GM12874 (cell line): ENCODE results near the gene CERCAM.

Source experiments
- TF ChIP-seq, protein P1 (sequence below): IDR thresholded peaks from 2 replicates; pipeline ENCODE4 v1.5.1; 2011; ENCODE audit warnings: low read depth, mild to moderate bottlenecking, control low read depth, low read length, moderate library complexity; ENCODE audit not compliant: insufficient read depth

CERCAM gene

DNA sequence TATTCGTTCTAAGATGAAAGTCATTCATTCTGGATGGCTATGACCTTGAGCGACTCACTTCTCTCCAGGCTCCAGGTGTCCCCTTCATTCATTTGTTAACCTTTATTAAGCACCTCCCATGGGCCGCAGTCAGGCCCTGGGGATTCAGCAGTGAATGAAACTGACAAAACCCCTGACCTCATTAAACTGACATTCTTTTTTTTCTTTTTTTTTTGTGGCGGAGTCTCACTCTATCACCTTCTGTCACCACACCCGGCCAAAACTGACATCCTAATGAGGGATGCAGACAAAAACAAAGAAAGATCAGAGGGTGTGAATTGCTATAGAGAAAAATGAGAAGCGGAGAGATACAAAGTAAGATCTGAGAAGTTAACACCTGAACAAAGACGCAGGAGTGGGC lies 18.6 kb downstream of the CERCAM start:
- TF ChIP-seq, protein P1, sequence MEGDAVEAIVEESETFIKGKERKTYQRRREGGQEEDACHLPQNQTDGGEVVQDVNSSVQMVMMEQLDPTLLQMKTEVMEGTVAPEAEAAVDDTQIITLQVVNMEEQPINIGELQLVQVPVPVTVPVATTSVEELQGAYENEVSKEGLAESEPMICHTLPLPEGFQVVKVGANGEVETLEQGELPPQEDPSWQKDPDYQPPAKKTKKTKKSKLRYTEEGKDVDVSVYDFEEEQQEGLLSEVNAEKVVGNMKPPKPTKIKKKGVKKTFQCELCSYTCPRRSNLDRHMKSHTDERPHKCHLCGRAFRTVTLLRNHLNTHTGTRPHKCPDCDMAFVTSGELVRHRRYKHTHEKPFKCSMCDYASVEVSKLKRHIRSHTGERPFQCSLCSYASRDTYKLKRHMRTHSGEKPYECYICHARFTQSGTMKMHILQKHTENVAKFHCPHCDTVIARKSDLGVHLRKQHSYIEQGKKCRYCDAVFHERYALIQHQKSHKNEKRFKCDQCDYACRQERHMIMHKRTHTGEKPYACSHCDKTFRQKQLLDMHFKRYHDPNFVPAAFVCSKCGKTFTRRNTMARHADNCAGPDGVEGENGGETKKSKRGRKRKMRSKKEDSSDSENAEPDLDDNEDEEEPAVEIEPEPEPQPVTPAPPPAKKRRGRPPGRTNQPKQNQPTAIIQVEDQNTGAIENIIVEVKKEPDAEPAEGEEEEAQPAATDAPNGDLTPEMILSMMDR, result no peak

- TF ChIP-seq, protein P1, result no peak
Observed at GRCh38 chr9:128442150-128442549, 21.5 kb downstream of the CERCAM start.

DNA sequence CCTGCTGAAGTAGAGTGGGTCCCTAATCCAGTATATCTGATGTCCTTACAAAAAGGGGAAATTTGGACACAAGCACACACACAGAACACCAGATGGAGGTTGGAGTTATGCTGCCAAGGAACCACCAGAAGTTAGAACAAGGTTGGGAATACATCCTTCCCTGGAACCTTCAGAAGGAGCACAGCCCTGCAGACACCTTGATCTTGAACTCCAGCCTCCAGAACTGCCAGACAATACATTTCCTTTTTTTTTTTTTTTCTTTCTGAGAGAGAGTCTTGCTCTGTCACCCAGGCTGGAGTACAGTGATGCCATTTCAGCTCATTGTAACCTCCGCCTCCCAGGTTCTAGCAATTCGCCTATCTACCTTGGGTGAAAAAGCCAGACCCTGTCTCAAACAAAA lies 28.1 kb downstream of the CERCAM start:
- TF ChIP-seq, protein P1, result no peak

GRCh38 chr9:128454991-128455390 lies 34.3 kb downstream of the CERCAM start:
- TF ChIP-seq, protein P1, result no peak

- TF ChIP-seq, protein P1, result no peak
Observed at GRCh38 chr9:128455849-128456612, 35.4 kb downstream of the CERCAM start, which contains the start of gene ODF2. Gene ODF2 (plus strand): TSS chr9:128456006. CDS start chr9:128456092, 86 bp downstream.

DNA sequence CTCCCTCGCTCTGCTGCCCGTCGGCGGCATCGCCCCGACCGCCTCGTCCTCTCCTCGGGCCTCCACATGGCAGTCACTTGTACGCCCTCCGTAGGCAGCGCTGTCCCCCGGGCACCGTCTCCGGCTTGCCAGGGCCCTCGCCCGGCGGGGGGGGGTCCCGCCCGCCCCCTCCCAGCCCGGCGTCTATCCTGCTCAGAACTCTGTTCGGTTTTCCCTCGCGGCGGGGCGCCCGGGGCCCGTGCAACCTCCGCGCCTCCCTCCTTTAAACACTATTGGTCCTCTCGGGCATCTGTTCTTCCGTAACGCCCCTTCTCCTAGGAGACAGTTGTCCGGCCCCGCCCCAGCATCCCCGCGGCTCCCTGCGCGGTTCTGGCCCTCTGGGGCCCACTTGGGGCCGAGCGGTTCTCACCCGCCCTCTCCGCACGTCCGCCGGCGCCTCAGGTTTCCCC lies 36.0 kb downstream of the CERCAM start:
- TF ChIP-seq, protein P1, result no peak

DNA sequence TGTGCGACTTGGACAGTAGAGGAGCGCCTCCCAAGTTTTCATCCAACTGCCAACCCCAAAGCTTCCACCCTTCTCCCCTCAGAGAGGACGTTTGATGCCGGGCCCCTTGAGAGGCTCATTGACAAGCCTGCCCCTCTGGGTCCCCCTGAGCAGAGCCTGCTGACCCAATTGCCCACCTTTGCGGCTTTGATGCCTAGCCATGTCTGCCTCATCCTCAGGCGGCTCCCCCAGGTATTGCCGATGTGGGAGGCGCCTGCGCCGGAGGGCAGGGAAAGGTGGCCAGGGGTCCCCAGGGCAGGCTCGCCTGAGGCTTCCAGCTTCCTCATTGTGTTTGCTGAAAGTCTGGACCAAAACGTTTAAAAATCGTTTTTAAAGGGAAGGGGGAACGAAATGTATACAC lies 36.5 kb downstream of the CERCAM start:
- TF ChIP-seq, protein P1, result no peak
